A549 (cell line): ENCODE measurements around the gene OTOG. TPM values are rescaled to one million over a fixed set of nuclear protein-coding genes. Genes with fewer than 3 reads are reported as not detected.

Experiments
- ATAC-seq, 2 experiments: fragments of 200-7000 bp in 1 of 2; fragments of >200 bp in 1 of 2; cut with Nextera tagmentation in 1 of 2; cut with Tn5 transposase in 1 of 2; 3 replicates each; pipeline versions ENCODE4 v1.8.0 to v1.9.1; 2018 to 2020; ENCODE audit warnings: mild to moderate bottlenecking in 1 of 2, moderate library complexity in 1 of 2
- CTCF ChIA-PET: fragments of 300-600 bp; sonication (Branson Sonifier 250); formaldehyde crosslinking; extraction: SDS; loops from one replicate; lab custom pipeline; 2021; ENCODE audit warnings: antibody characterized with exemption, inconsistent platforms; lab: Yijun Ruan, JAX
- POLR2A ChIA-PET: fragments of 350-600 bp; formaldehyde crosslinking; extraction: SDS; loops from one replicate; lab custom pipeline; 2021; ENCODE audit warnings: antibody characterized with exemption, inconsistent platforms; lab: Yijun Ruan, JAX
- DNase-seq, 2 experiments: peaks; one replicate each; pipeline versions ENCODE4 v3.0.0 to v3.0.0-alpha.2; 2011 to 2016; ENCODE audit warnings: low read depth in 1 of 2, low spot score in 1 of 2
- FAIRE-seq: peaks from 2 replicates; lab custom pipeline; 2011; peaks lifted over from hg19 to GRCh38; lab: Jason Lieb, UNC
- H3K27ac ChIP-seq, 2 experiments: fragments of >200 bp; sonication (Bioruptor Twin); formaldehyde crosslinking; 3 replicates each; pipeline ENCODE4 v1.5.1; 2016 to 2017
- H3K4me1 ChIP-seq: fragments of >200 bp; sonication (Bioruptor Twin); formaldehyde crosslinking; 3 replicates; pipeline ENCODE4 v1.6.1; 2016
- H3K4me2 ChIP-seq: fragments of >200 bp; sonication (Bioruptor Twin); formaldehyde crosslinking; 3 replicates; pipeline ENCODE4 v1.6.1; 2016
- H3K4me3 ChIP-seq: fragments of >200 bp; sonication (Bioruptor Twin); formaldehyde crosslinking; 3 replicates; pipeline ENCODE4 v1.5.1; 2016
- H3K9me3 ChIP-seq: fragments of >200 bp; sonication (Bioruptor Twin); formaldehyde crosslinking; 3 replicates; pipeline ENCODE4 v1.6.1; 2016
- ATOH8 ChIP-seq: fragments of 250-450 bp; sonication (Bioruptor Pico); IDR thresholded peaks from 2 replicates; pipeline ENCODE4 v1.5.0; 2020; ENCODE audit warnings: low read depth, mild to moderate bottlenecking, moderate library complexity
- CEBPB ChIP-seq, 2 experiments: fragments of >200 bp in 1 of 2; sonication (Bioruptor Twin) in 1 of 2; formaldehyde crosslinking in 1 of 2; IDR thresholded peaks; 2 replicates each; pipeline ENCODE4 v1.6.1; 2012 to 2016
- EHF ChIP-seq: fragments of 250-450 bp; sonication (Bioruptor Pico); IDR thresholded peaks from 2 replicates; pipeline ENCODE4 v1.5.0; 2020; ENCODE audit warnings: mild to moderate bottlenecking
- FOSB ChIP-seq: fragments of 250-450 bp; sonication (Bioruptor Pico); IDR thresholded peaks from 2 replicates; pipeline ENCODE4 v1.5.0; 2020; ENCODE audit warnings: mild to moderate bottlenecking, moderate library complexity
- FOSL2 ChIP-seq, 2 experiments: fragments of 450-650 bp in 1 of 2; fragments of >200 bp in 1 of 2; sonication (Bioruptor Twin) in 1 of 2; formaldehyde crosslinking; IDR thresholded peaks; 2 replicates each; pipeline versions ENCODE4 v1.5.0 to v1.6.1; 2016 to 2020; ENCODE audit warnings: mild to moderate bottlenecking in 1 of 2, moderate library complexity in 1 of 2
- FOXS1 ChIP-seq: fragments of 250-450 bp; sonication (Bioruptor Pico); IDR thresholded peaks from 2 replicates; pipeline ENCODE4 v1.5.0; 2020; ENCODE audit warnings: mild to moderate bottlenecking, moderate library complexity
- GATA3 ChIP-seq: IDR thresholded peaks from 2 replicates; pipeline ENCODE4 v1.6.1; 2012; ENCODE audit warnings: borderline replicate concordance
- HMGXB4 ChIP-seq: fragments of 250-450 bp; sonication (Bioruptor Pico); IDR thresholded peaks from 2 replicates; pipeline ENCODE4 v1.5.0; 2021; ENCODE audit warnings: mild to moderate bottlenecking, moderate library complexity, borderline replicate concordance
- HOXA7 ChIP-seq: fragments of 250-450 bp; sonication (Bioruptor Pico); IDR thresholded peaks from 2 replicates; pipeline ENCODE4 v1.5.0; 2020; ENCODE audit warnings: mild to moderate bottlenecking, moderate library complexity
- HOXB13 ChIP-seq: fragments of 250-450 bp; sonication (Bioruptor Pico); IDR thresholded peaks from 2 replicates; pipeline ENCODE4 v1.5.0; 2020; ENCODE audit warnings: low read depth, mild to moderate bottlenecking, moderate library complexity
- JUN ChIP-seq, 2 experiments: fragments of >200 bp; sonication (Bioruptor Twin); formaldehyde crosslinking; IDR thresholded peaks; 2 replicates in 1 of 2; 3 replicates in 1 of 2; pipeline ENCODE4 v1.6.1; 2016 to 2017
- KDM5A ChIP-seq: fragments of 200-600 bp; sonication (generic); IDR thresholded peaks from 2 replicates; pipeline ENCODE4 v1.6.1; 2016; ENCODE audit warnings: antibody characterized with exemption, mild to moderate bottlenecking
- MAFK ChIP-seq: fragments of 450-650 bp; IDR thresholded peaks from 2 replicates; pipeline ENCODE4 v1.6.1; 2014; ENCODE audit not compliant: partially characterized antibody
- MAX ChIP-seq: IDR thresholded peaks from 2 replicates; pipeline ENCODE4 v1.6.1; 2012
- PHF8 ChIP-seq: fragments of 200-600 bp; sonication (generic); IDR thresholded peaks from 2 replicates; pipeline ENCODE4 v1.6.1; 2016; ENCODE audit warnings: low read depth, mild to moderate bottlenecking, antibody characterized with exemption, moderate library complexity, borderline replicate concordance
- POLR2A ChIP-seq: IDR thresholded peaks from 2 replicates; pipeline ENCODE4 v1.6.1; 2012; ENCODE audit warnings: mild to moderate bottlenecking, low read length
- POLR2AphosphoS2 ChIP-seq: conservative IDR thresholded peaks from 2 replicates; pipeline ENCODE4 v1.6.1; 2012; ENCODE audit warnings: low read length, improper control_type of control experiment, inconsistent platforms
- RAD21 ChIP-seq, 2 experiments: fragments of >200 bp in 1 of 2; sonication (Bioruptor Twin) in 1 of 2; formaldehyde crosslinking in 1 of 2; IDR thresholded peaks in 1 of 2; conservative IDR thresholded peaks in 1 of 2; 2 replicates in 1 of 2; 3 replicates in 1 of 2; pipeline ENCODE4 v1.6.1; 2012 to 2018; ENCODE audit warnings: inconsistent platforms in 1 of 2
- RARB ChIP-seq: fragments of 250-450 bp; sonication (Bioruptor Pico); IDR thresholded peaks from 2 replicates; pipeline ENCODE4 v1.8.0; 2021; ENCODE audit warnings: mild to moderate bottlenecking, moderate library complexity
- RNF2 ChIP-seq: fragments of 200-600 bp; sonication (generic); IDR thresholded peaks from 2 replicates; pipeline ENCODE4 v1.6.1; 2016; ENCODE audit warnings: low read depth, mild to moderate bottlenecking, antibody characterized with exemption, moderate library complexity, borderline replicate concordance
- TP53 ChIP-seq: fragments of 250-450 bp; sonication (Bioruptor Pico); IDR thresholded peaks from 2 replicates; pipeline ENCODE4 v1.5.0; 2021; ENCODE audit warnings: mild to moderate bottlenecking, moderate library complexity
- USF2 ChIP-seq: fragments of 450-650 bp; IDR thresholded peaks from 2 replicates; pipeline ENCODE4 v1.6.1; 2014; ENCODE audit warnings: antibody characterized with exemption
- ZC3H11A ChIP-seq: fragments of 450-650 bp; IDR thresholded peaks from 2 replicates; pipeline ENCODE4 v1.6.1; 2014; ENCODE audit warnings: antibody characterized with exemption, mild to moderate bottlenecking
- WGBS: methylation state at CpG from one replicate; pipeline ENCODE4 v1.1.6; 2017; ENCODE audit errors: missing lambda C conversion rate; 5-methylcytosine and 5-hydroxymethylcytosine counted together
- polyA plus RNA-seq, 4 experiments: library from polyadenylated mRNA; depleted of rRNA in 3 of 4; stranded (reverse); fragments of >200 nt; fragmentation: RNase III in 1 of 4; extraction: RNeasy Plus Mini Kit Qiagen cat#74134 plus additional on column Dnase treatment in 1 of 4; gene quantifications; 2 replicates in 3 of 4; 3 replicates in 1 of 4; pipeline ENCODE4 v1.2.3, GENCODE V29; 2011 to 2017
- TF ChIP-seq, protein P1 (sequence below): IDR thresholded peaks from 2 replicates; pipeline ENCODE4 v1.6.1; 2012

OTOG gene
- polyA plus RNA-seq, 2 of the 4 experiments (the other 2 are of a cell fraction), result not detected

DNA sequence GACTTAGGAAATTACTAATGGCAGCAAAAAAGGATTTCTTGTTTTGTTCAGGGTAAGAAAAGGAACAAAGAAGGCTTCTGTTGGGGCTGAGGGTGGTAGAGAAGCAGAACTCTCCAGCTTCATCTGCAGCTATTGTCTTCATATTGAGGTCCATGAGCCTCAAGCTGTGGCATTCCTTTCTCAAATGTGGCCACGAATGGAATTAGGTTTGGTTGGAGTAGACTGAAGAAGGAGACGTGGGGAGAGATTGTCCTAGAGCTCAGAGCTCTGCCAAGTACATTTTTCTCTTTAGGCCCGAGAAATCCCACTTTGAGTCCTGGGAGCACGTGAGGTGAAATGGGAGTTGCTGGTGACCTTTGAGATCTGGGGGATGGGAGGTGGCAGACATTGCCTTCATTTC lies 146.5 kb downstream of the OTOG start:
- ATAC-seq, result no peak
- TF ChIP-seq MAFK, result no peak
- no peak for TF ChIP-seq JUN (IDR thresholded peaks at IDR 0.05)
- TF ChIP-seq MAX, result no peak
- TF ChIP-seq POLR2AphosphoS2, result no peak
- no peak for TF ChIP-seq POLR2A
- TF ChIP-seq HMGXB4 (CRISPR knock-in tag), result no peak
- no peak for TF ChIP-seq RARB
- TF ChIP-seq RNF2, result no peak
- no peak for TF ChIP-seq HOXA7 (CRISPR knock-in tag)
- no peak for TF ChIP-seq PHF8
- TF ChIP-seq CEBPB (IDR thresholded peaks at IDR 0.05), result no peak
- TF ChIP-seq FOSB (CRISPR knock-in tag), result no peak
- TF ChIP-seq FOSL2 (IDR thresholded peaks at IDR 0.05), result no peak
- TF ChIP-seq FOSL2 (CRISPR knock-in tag; IDR thresholded peaks at IDR 0.05), result no peak
- no peak for TF ChIP-seq USF2
- TF ChIP-seq HOXB13, result no peak
- no peak for TF ChIP-seq RAD21 (conservative IDR thresholded peaks at IDR 0.05 in 1 of 2, IDR thresholded peaks at IDR 0.05 in 1 of 2)
- TF ChIP-seq TP53 (CRISPR knock-in tag), result no peak
- no peak for TF ChIP-seq ATOH8
- no peak for TF ChIP-seq ZC3H11A
- no peak overlapping the region for H3K27ac ChIP-seq
- no peaks in the 10 kb centered on the region for H3K9me3 ChIP-seq
- CTCF ChIA-PET, result interaction anchor here (0.7 kb wide), 1 partner anchor 22 kb away, joined by 3 read pairs; no protein-coding TSS in a partner anchor
- no peak for FAIRE-seq
- DNase-seq, result no peak
- no peaks in the 10 kb centered on the region for H3K4me1 ChIP-seq
- H3K4me3 ChIP-seq, result no peak overlapping the region
- no peak overlapping the region for H3K4me2 ChIP-seq
- WGBS, result 9% methylated on average over 4 of the region's 4 CpGs
- POLR2A ChIA-PET, result no interaction called here

GRCh38 chr11:17694494-17695110 lies 147.5 kb downstream of the OTOG start:
- FAIRE-seq (no peak), ATAC-seq (no peak; a peak in 1 of 6 replicates), DNase-seq (no peak)
- 54% methylated on average over 10 of the region's 10 CpGs for WGBS
- Histone ChIP-seq H3K4me2 (no peak overlapping the region), H3K4me1 (no peaks in the 10 kb centered on the region), H3K9me3 (no peaks in the 10 kb centered on the region), H3K27ac (no peak overlapping the region), H3K4me3 (no peak overlapping the region)
- no peak for TF ChIP-seq MAFK
- no peak for TF ChIP-seq KDM5A
- no peak for TF ChIP-seq EHF
- TF ChIP-seq GATA3, result no peak
- TF ChIP-seq POLR2A, result no peak
- TF ChIP-seq, protein P1, sequence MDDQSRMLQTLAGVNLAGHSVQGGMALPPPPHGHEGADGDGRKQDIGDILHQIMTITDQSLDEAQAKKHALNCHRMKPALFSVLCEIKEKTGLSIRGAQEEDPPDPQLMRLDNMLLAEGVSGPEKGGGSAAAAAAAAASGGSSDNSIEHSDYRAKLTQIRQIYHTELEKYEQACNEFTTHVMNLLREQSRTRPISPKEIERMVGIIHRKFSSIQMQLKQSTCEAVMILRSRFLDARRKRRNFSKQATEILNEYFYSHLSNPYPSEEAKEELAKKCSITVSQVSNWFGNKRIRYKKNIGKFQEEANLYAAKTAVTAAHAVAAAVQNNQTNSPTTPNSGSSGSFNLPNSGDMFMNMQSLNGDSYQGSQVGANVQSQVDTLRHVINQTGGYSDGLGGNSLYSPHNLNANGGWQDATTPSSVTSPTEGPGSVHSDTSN, result no peak
- TF ChIP-seq FOXS1 (CRISPR knock-in tag), result no peak
- POLR2A ChIA-PET, result no interaction called here
- CTCF ChIA-PET, result interaction anchor here (2.4 kb wide), 1 partner anchor 36 kb away, joined by 6 read pairs; no protein-coding TSS in a partner anchor
